Ovary (tissue), 9 donors: Measurements from ENCODE around the gene COL9A3. TPM values are rescaled to one million over a fixed set of nuclear protein-coding genes. Genes with fewer than 3 reads are reported as not detected.

Source experiments
- DNase-seq, 5 donors: peaks; one replicate each; pipeline ENCODE4 v3.0.0-alpha.2; 2019 to 2020
- H3K27ac ChIP-seq, 2 donors: fragments of 200-600 bp; one replicate each; pipeline versions ENCODE4 v1.5.1 to v1.8.0; 2019 to 2022
- H3K27me3 ChIP-seq: fragments of 200-600 bp; one replicate; pipeline ENCODE4 v1.8.0; 2022
- H3K36me3 ChIP-seq: fragments of 200-600 bp; sonication (generic); one replicate; pipeline ENCODE4 v1.5.1; 2019
- H3K4me1 ChIP-seq: one replicate; pipeline ENCODE4 v1.8.1; 2013; ENCODE audit warnings: mild to moderate bottlenecking, moderate library complexity; ENCODE audit not compliant: insufficient read depth
- H3K4me3 ChIP-seq: fragments of 200-600 bp; sonication (generic); one replicate; pipeline ENCODE4 v1.5.1; 2017
- H3K9me3 ChIP-seq, 2 donors: fragments of 200-600 bp in 1 of 2; sonication (generic) in 1 of 2; one replicate each; pipeline versions ENCODE4 v1.5.1 to v1.8.1; 2013 to 2019; ENCODE audit warnings: mild to moderate bottlenecking in 1 of 2, moderate library complexity in 1 of 2
- EP300 ChIP-seq: sonication (generic); formaldehyde crosslinking; IDR thresholded peaks from one replicate; pipeline ENCODE4 v1.6.1; 2017; ENCODE audit warnings: antibody characterized with exemption
- POLR2A ChIP-seq: fragments of 450-650 bp; IDR thresholded peaks from one replicate; pipeline ENCODE4 v1.6.1; 2017; ENCODE audit warnings: antibody characterized with exemption, mild to moderate bottlenecking, moderate library complexity
- WGBS, 3 donors: extraction: QIAGEN DNeasy Blood & Tissue Kit in 1 of 3; methylation state at CpG; one replicate each; pipeline versions ENCODE4 v1.1.5 to v1.1.7; 2013 to 2017; 5-methylcytosine and 5-hydroxymethylcytosine counted together
- intact Hi-C, 4 donors: fragments of 100-400 bp; cut with DNase I; formaldehyde crosslinking; loops; one replicate each; pipeline versions ENCODE4 v1.11.0 to v1.15.1; 2022 to 2023
- polyA plus RNA-seq, 2 donors: library from polyadenylated mRNA; stranded (reverse); fragments of 200-250 nt in 1 of 2; fragments of 350-450 nt in 1 of 2; fragmentation: Illumina TruSeq in 1 of 2; extraction: RNeasy Lipid Tissue Mini Kit (QIAGEN cat#74804) in 1 of 2; gene quantifications; one replicate each; pipeline ENCODE4 v1.2.3, GENCODE V29; 2013 to 2014
- total RNA-seq, 7 donors: library from RNA; depleted of rRNA in 2 of 7; stranded (reverse); fragments of >200 nt in 2 of 7; fragmentation: NEBNext Ultra II Directional in 3 of 7; extraction: Animal tissue kit (Norgen Biotek cat#: 25700) in 3 of 7; gene quantifications; one replicate each; pipeline versions ENCODE4 v1.1.0 to v1.2.4, GENCODE V29; 2016 to 2023
- TF ChIP-seq, protein P1 (sequence below), 3 donors: fragments of 450-650 bp in 2 of 3; fragments of 200-600 bp in 1 of 3; IDR thresholded peaks; one replicate each; pipeline versions ENCODE4 v1.5.1 to v1.8.0; 2016 to 2022; ENCODE audit warnings: antibody characterized with exemption in 3 of 3, mild to moderate bottlenecking in 1 of 3
- donor health status: DM: no; HTN: no; CAD: no; lungs with moderate emphysema.
- donor health status: DM: no; HTN: no; CAD: no.
- donor health status: Bipolar disorder and iron deficiency.
- donor health status: DM: yes; HTN: yes; CAD: no.
- donor health status: DM: no; HTN: no; CAD: no.
- donor health status: DM: yes; HTN: yes; CAD: no.

COL9A3 gene
- total and polyA plus RNA-seq, 9 donors = 0.65 to 3.0 (median 1.6) TPM; not detected in 1

DNA sequence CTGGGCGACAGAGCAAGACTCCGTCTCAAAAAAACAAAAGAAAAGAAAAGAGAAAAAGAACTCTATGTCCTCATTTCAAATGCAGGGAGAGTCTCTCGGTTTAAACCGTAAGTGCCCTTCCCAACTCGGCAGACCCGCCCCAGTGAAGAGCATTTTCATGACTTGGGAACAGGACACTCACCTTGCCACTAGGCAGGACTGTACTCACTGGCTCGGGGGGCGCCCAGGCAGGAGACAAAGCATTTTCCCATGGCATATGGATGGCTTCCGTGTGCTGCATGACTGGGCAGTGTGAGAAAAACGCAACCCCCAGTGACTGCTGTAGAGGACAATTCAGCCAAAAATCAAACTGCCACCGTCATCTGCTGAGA is 44.2 kb upstream of the COL9A3 start:
- no peaks in the 10 kb centered on the region for H3K9me3 ChIP-seq
- no peaks in the 10 kb centered on the region for H3K27me3 ChIP-seq
- no peak overlapping the region for H3K4me3 ChIP-seq
- H3K4me1 ChIP-seq = peaks cover 6% of the 10 kb centered on the region
- TF ChIP-seq POLR2A = no peak
- no peak for TF ChIP-seq EP300
- TF ChIP-seq, protein P1, sequence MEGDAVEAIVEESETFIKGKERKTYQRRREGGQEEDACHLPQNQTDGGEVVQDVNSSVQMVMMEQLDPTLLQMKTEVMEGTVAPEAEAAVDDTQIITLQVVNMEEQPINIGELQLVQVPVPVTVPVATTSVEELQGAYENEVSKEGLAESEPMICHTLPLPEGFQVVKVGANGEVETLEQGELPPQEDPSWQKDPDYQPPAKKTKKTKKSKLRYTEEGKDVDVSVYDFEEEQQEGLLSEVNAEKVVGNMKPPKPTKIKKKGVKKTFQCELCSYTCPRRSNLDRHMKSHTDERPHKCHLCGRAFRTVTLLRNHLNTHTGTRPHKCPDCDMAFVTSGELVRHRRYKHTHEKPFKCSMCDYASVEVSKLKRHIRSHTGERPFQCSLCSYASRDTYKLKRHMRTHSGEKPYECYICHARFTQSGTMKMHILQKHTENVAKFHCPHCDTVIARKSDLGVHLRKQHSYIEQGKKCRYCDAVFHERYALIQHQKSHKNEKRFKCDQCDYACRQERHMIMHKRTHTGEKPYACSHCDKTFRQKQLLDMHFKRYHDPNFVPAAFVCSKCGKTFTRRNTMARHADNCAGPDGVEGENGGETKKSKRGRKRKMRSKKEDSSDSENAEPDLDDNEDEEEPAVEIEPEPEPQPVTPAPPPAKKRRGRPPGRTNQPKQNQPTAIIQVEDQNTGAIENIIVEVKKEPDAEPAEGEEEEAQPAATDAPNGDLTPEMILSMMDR (IDR thresholded peaks at IDR 0.05) = no peak
- 71 to 82% (median 74%) methylated on average over 11 of the region's 11 CpGs for WGBS, 3 donors
- no peak for DNase-seq
- intact Hi-C loops = no loop called here
- H3K27ac ChIP-seq = no peak overlapping the region
- H3K36me3 ChIP-seq = no peaks in the 10 kb centered on the region

DNA sequence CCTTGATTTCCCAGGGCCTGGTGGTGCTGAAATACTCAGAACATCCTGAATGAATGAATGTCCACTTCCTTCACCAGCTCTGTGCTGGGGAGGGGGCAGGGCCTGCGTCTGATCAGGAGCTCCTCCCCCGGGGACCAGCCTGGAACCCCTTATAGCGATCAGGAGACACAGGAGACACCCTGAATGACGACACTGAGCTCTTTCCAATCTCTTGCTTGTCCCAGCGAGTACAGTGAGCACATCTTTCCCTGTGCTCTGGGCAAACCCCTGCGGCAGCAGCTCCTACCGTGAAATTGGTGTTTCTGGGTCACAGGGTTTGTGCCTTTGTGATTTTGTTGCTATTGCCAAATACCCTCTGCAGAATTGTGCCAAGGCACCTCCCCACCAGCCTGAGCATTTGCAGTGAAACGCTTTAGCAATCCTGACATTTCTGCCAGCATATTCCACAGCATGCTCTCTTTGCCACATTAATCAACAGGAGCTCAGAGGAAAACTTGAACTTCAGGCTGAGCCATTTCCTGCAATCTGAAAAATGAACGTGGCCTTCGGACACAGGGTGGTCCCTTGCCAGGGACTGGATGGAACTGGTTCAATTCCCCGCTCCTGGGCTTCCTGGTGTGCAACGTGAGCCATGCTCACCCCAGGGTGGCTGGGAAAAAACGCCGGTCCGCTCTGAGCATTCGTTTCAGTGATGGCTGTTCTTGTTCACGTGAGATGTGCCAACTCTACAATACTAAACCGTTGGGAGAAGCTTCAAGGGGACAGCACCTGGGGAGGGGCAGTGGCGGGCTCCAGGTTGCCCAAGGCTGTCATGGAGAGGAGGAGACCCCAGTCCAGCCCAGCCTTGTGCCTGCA is 43.6 kb upstream of the COL9A3 start:
- no peak for DNase-seq
- Histone ChIP-seq H3K4me3 (no peak overlapping the region), H3K4me1 (peaks cover 4% of the 10 kb centered on the region), H3K27ac (no peak overlapping the region), H3K27me3 (no peaks in the 10 kb centered on the region), H3K9me3 (no peaks in the 10 kb centered on the region), H3K36me3 (no peaks in the 10 kb centered on the region)
- intact Hi-C loops = no loop called here
- WGBS, 3 donors = 32 to 53% (median 43%) methylated on average over 19 of the region's 19 CpGs
- TF ChIP-seq, protein P1 (IDR thresholded peaks at IDR 0.05) = no peak
- TF ChIP-seq POLR2A (no peak), EP300 (no peak)

DNA sequence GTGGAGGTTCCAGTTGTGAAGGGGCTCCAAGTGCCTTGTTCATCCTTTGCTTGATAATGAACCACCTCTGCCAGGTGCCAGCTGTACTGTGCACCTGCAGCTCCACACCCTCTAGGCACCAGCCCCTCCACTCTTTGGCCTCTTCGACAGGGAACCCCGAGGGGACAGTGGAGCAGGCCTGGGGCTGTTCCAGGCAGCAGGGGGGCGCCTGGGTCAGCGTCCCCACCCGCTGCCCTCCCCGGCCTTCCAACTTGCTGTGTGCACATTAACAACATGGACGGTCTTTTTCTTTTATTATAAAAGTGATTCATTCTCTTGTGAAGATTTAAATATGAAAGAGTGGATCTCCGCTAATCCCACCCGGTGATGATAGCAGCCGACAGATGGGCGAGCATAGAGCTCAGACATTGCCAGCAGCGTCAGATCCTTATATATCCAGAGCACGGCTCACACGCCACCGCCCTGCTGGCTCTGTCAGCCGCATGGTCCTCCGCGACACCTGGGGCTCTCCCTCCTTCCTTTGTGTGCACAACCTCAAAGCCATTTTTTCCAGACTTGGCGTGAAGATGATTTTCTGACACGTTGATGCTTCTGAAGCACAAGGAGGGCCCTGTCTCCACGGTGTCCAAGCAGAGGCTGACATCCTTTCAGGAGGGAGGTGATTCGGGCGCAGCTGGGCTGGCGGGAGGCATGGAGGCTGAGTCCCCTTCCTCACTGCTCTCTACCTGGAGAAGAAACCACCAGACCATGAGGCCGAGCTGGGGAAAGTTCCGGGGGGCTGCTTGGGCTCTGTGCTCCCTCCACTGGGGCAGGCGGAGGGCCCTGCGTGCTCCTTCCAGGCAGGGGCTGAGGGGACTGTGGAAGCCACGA is 42.8 kb upstream of the COL9A3 start:
- H3K4me3 ChIP-seq = no peak overlapping the region
- intact Hi-C loops = no loop called here
- no peak for DNase-seq
- H3K27ac ChIP-seq = no peak overlapping the region
- no peaks in the 10 kb centered on the region for H3K4me1 ChIP-seq
- 77 to 84% (median 81%) methylated on average over 29 of the region's 29 CpGs for WGBS, 3 donors
- H3K27me3 ChIP-seq = no peaks in the 10 kb centered on the region
- no peaks in the 10 kb centered on the region for H3K36me3 ChIP-seq
- H3K9me3 ChIP-seq = no peaks in the 10 kb centered on the region
- TF ChIP-seq POLR2A = no peak

DNA sequence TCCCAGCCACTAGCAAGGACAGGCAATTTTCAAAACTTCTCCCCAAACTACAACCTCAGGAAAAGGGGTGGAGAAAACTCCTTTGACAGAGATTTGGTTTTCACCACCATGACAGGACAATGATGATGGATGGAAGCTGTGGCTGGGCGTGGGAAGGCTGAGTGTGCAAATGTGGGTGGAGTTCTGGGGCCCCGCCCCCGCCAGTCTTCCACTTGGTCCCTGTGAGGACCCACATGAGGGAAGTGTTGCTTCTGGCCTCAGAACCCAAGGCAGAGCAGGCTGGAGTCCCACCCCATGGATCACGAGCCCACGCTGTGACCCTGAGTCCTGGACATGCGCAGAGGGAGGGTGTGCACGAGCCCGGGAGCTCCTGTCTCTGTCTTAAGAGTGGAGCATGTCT is 42.1 kb upstream of the COL9A3 start:
- Histone ChIP-seq H3K9me3 (no peaks in the 10 kb centered on the region), H3K36me3 (no peaks in the 10 kb centered on the region), H3K4me1 (no peaks in the 10 kb centered on the region), H3K27me3 (no peaks in the 10 kb centered on the region), H3K27ac (no peak overlapping the region), H3K4me3 (no peak overlapping the region)
- 67 to 78% (median 72%) methylated on average over 8 of the region's 8 CpGs for WGBS, 3 donors
- intact Hi-C loops = no loop called here
- no peak for DNase-seq
- no peak for TF ChIP-seq EP300
- no peak for TF ChIP-seq POLR2A
- TF ChIP-seq, protein P1 (IDR thresholded peaks at IDR 0.05) = no peak

DNA sequence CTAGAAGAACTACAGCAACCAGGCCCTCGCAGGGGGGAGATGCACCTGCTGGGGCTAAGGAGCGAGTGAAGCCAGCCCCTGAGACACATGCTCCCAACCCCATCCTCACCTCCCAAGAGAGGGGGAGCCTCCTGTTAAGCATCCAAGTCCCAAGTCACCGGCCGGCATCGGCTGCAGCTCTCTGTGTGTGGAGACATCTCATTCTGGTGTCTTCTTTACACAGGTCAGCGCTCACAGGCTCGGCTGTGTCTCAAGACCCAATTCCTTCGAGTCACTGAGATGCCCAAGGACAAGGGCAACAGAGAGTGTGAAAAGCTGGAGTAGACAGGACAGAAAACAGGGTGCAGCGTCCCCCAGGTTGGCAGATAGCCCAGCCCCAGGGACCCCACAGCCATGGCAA is 41.6 kb upstream of the COL9A3 start:
- intact Hi-C loops = no loop called here
- Histone ChIP-seq H3K4me3 (no peak overlapping the region), H3K27me3 (no peaks in the 10 kb centered on the region), H3K9me3 (no peaks in the 10 kb centered on the region), H3K27ac (no peak overlapping the region), H3K4me1 (no peaks in the 10 kb centered on the region), H3K36me3 (no peaks in the 10 kb centered on the region)
- DNase-seq = no peak
- 82 to 85% (median 84%) methylated on average over 9 of the region's 9 CpGs for whole genome bisulfite sequencing, 3 donors
- TF ChIP-seq, protein P1 (IDR thresholded peaks at IDR 0.05) = no peak
- no peak for TF ChIP-seq POLR2A
- TF ChIP-seq EP300 = no peak
